Upper lobe of left lung (tissue), 6 donors: ENCODE measurements around the gene TMEM150B. TPM values are rescaled to one million over a fixed set of nuclear protein-coding genes. Genes with fewer than 3 reads are reported as not detected.

Experiments used
- ATAC-seq, 2 donors: fragments of 200-7000 bp; cut with Tn5 transposase; one replicate each; pipeline ENCODE4 v1.9.1; 2022; ENCODE audit warnings: mild to moderate bottlenecking in 2 of 2, moderate library complexity in 2 of 2; ENCODE audit not compliant: low FRiP score in 2 of 2
- DNase-seq, 2 donors: peaks; one replicate each; pipeline ENCODE4 v3.0.0-alpha.2; 2019 to 2020
- H3K27ac ChIP-seq, 4 donors: fragments of 200-600 bp; sonication (generic); one replicate each; pipeline ENCODE4 v1.5.1; 2016 to 2019
- H3K27me3 ChIP-seq, 4 donors: fragments of 200-600 bp; sonication (generic); one replicate each; pipeline ENCODE4 v1.5.1; 2017 to 2019
- H3K36me3 ChIP-seq, 4 donors: fragments of 200-600 bp; sonication (generic); one replicate each; pipeline ENCODE4 v1.5.1; 2016 to 2019
- H3K4me1 ChIP-seq, 4 donors: fragments of 200-600 bp; sonication (generic); one replicate each; pipeline ENCODE4 v1.5.1; 2018 to 2019
- H3K4me3 ChIP-seq, 4 donors: fragments of 200-600 bp; sonication (generic); one replicate each; pipeline ENCODE4 v1.5.1; 2017 to 2019; ENCODE audit warnings: mild to moderate bottlenecking in 2 of 4, moderate library complexity in 1 of 4
- H3K9me3 ChIP-seq, 4 donors: fragments of 200-600 bp; sonication (generic); one replicate each; pipeline ENCODE4 v1.5.1; 2018 to 2019
- EP300 ChIP-seq, 4 donors: sonication (generic); formaldehyde crosslinking; IDR thresholded peaks; one replicate each; pipeline ENCODE4 v1.5.1; 2017; ENCODE audit warnings: antibody characterized with exemption in 4 of 4, control low read depth in 2 of 4
- POLR2A ChIP-seq, 4 donors: fragments of 450-650 bp; IDR thresholded peaks; one replicate each; pipeline ENCODE4 v1.5.1; 2016 to 2017; ENCODE audit warnings: antibody characterized with exemption in 4 of 4, mild to moderate bottlenecking in 2 of 4
- POLR2AphosphoS5 ChIP-seq, 2 donors: sonication (generic); formaldehyde crosslinking; IDR thresholded peaks; one replicate each; pipeline ENCODE4 v1.5.1; 2017; ENCODE audit warnings: antibody characterized with exemption in 2 of 2
- WGBS, 2 donors: methylation state at CpG; one replicate each; pipeline ENCODE4 v1.1.5; 2017 to 2018; 5-methylcytosine and 5-hydroxymethylcytosine counted together
- total RNA-seq, 6 donors: library from RNA; depleted of rRNA in 4 of 6; stranded (reverse); fragments of >200 nt in 4 of 6; gene quantifications; one replicate each; pipeline versions ENCODE4 v1.1.0 to v1.2.1, GENCODE V29; 2016 to 2021
- TF ChIP-seq, protein P1 (sequence below), 6 experiments: fragments of 450-650 bp in 4 of 6; fragments of 200-600 bp in 2 of 6; sonication (generic) in 2 of 6; IDR thresholded peaks; one replicate each; pipeline ENCODE4 v1.5.1; 2016 to 2019; ENCODE audit warnings: antibody characterized with exemption in 6 of 6
- donor health status: DM: no; HTN: no; CAD: no; lungs with moderate emphysema.
- donor health status: DM: no; HTN: yes; CAD: no; lungs with severe emphysema.

TMEM150B gene
- total RNA-seq, 6 donors from 2014 or later = 8.2 to 67.7 (median 29.7) TPM

GRCh38 chr19:55304279-55304978 lies 20.7 kb downstream of the TMEM150B start:
- H3K9me3 ChIP-seq = no peaks in the 10 kb centered on the region
- ATAC-seq (no peak), DNase-seq (peak; percentile 29 to 79)
- H3K27ac ChIP-seq = no peak overlapping the region
- TF ChIP-seq, protein P1, sequence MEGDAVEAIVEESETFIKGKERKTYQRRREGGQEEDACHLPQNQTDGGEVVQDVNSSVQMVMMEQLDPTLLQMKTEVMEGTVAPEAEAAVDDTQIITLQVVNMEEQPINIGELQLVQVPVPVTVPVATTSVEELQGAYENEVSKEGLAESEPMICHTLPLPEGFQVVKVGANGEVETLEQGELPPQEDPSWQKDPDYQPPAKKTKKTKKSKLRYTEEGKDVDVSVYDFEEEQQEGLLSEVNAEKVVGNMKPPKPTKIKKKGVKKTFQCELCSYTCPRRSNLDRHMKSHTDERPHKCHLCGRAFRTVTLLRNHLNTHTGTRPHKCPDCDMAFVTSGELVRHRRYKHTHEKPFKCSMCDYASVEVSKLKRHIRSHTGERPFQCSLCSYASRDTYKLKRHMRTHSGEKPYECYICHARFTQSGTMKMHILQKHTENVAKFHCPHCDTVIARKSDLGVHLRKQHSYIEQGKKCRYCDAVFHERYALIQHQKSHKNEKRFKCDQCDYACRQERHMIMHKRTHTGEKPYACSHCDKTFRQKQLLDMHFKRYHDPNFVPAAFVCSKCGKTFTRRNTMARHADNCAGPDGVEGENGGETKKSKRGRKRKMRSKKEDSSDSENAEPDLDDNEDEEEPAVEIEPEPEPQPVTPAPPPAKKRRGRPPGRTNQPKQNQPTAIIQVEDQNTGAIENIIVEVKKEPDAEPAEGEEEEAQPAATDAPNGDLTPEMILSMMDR (IDR thresholded peaks at IDR 0.05) = no peak
- no peak for TF ChIP-seq EP300 (IDR thresholded peaks at IDR 0.05)
- no peak for TF ChIP-seq POLR2A (IDR thresholded peaks at IDR 0.05)
- no peak for TF ChIP-seq POLR2AphosphoS5 (IDR thresholded peaks at IDR 0.05)
- peaks cover 0 to 11% (median 10%) of the 10 kb centered on the region in 4 donors for H3K4me1 ChIP-seq
- H3K36me3 ChIP-seq = no peaks in the 10 kb centered on the region
- no peaks in the 10 kb centered on the region for H3K27me3 ChIP-seq
- H3K4me3 ChIP-seq = no peak overlapping the region
- 78 to 86% methylated on average over 30 to 33 of the region's 39 CpGs for whole genome bisulfite sequencing, 2 donors

- no peaks in the 10 kb centered on the region for H3K9me3 ChIP-seq
- DNase-seq (no peak), ATAC-seq (no peak)
- H3K27ac ChIP-seq = no peak overlapping the region
- no peak overlapping the region for H3K4me3 ChIP-seq
- WGBS, 2 donors = 94 to 97% methylated on average over 11 of the region's 11 CpGs
- no peaks in the 10 kb centered on the region for H3K27me3 ChIP-seq
- H3K4me1 ChIP-seq = peaks cover 0 to 11% (median 10%) of the 10 kb centered on the region in 4 donors
- TF ChIP-seq EP300 (IDR thresholded peaks at IDR 0.05) = no peak
- no peak for TF ChIP-seq POLR2AphosphoS5 (IDR thresholded peaks at IDR 0.05)
- TF ChIP-seq, protein P1 (IDR thresholded peaks at IDR 0.05) = no peak
- no peaks in the 10 kb centered on the region for H3K36me3 ChIP-seq
Observed at GRCh38 chr19:55303477-55303876, 21.7 kb downstream of the TMEM150B start.

GRCh38 chr19:55302318-55302703 lies 22.8 kb downstream of the TMEM150B start:
- no peak for TF ChIP-seq EP300 (IDR thresholded peaks at IDR 0.05)
- TF ChIP-seq, protein P1 (IDR thresholded peaks at IDR 0.05) = no peak
- TF ChIP-seq POLR2AphosphoS5 (IDR thresholded peaks at IDR 0.05) = no peak
- no peak for TF ChIP-seq POLR2A (IDR thresholded peaks at IDR 0.05)
- no peak for DNase-seq
- Histone ChIP-seq H3K27me3 (no peaks in the 10 kb centered on the region), H3K9me3 (no peaks in the 10 kb centered on the region), H3K4me1 (peaks cover 0 to 11% (median 10%) of the 10 kb centered on the region in 4 donors), H3K36me3 (no peaks in the 10 kb centered on the region), H3K4me3 (peak overlapping the region in 3 of 4 donors; percentile 15 to 45 (median 43)), H3K27ac (peak overlapping the region in 1 of 4 donors; percentile 4)
- no peak for ATAC-seq
- 70 to 73% methylated on average over 11 to 12 of the region's 12 CpGs for WGBS, 2 donors

DNA sequence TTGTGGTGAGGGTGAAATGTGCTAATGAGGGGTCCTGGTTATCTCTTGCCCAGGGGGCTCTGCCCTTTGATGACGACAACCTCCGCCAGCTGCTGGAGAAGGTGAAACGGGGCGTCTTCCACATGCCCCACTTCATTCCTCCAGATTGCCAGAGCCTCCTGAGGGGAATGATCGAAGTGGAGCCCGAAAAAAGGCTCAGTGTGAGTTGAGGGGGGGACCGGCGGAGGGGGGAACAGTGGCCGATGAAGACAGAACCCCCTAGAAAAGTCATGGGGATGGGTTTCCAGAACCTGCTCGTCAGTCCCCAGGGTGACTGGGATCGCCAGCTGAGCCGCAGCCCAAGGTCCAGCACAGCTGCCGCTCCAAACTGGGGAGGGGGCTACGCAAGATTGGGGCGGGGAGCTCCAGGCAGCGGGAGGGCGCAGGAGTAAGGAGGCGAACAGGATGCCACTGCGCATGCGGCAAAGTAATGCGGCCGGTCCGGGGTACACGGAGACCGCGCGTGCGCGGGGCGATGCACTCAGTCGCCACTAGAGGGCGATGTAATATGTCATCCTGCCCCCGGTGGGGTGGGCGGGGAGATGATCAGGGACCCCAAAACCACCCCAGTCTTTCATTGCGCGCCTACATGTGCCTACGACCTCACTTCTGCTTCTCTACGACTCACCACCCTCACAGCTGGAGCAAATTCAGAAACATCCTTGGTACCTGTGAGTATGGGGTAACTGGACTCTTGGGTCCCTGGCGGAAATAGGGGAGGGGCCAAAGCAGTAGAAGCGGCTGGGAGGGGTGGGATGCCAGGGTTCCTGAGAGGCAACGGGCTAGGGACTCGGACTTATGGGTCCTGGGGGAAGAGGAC lies 23.5 kb downstream of the TMEM150B start:
- Histone ChIP-seq H3K4me3 (peak overlapping the region in 3 of 4 donors; percentile 15 to 45 (median 43)), H3K27ac (peak overlapping the region in 2 of 4 donors; percentile 4 to 39), H3K4me1 (peaks cover 0 to 11% (median 10%) of the 10 kb centered on the region in 4 donors), H3K36me3 (no peaks in the 10 kb centered on the region), H3K9me3 (no peaks in the 10 kb centered on the region), H3K27me3 (no peaks in the 10 kb centered on the region)
- no peak for TF ChIP-seq EP300 (IDR thresholded peaks at IDR 0.05)
- TF ChIP-seq, protein P1 (IDR thresholded peaks at IDR 0.05) = peak; percentile 96 to 98 (median 97)
- DNase-seq = peak; percentile 86 to 99
- 6 to 12% methylated on average over 15 to 42 of the region's 42 CpGs for WGBS, 2 donors
- peak; percentile 88 to 95 for ATAC-seq
